ENCODE results near the gene RAPGEF4.
"Not testable (repeated sequence)": the region's sequence is repeated elsewhere in the genome, so short reads cannot be mapped to it uniquely, and the experiment has no call there.

Gene RAPGEF4

DNA sequence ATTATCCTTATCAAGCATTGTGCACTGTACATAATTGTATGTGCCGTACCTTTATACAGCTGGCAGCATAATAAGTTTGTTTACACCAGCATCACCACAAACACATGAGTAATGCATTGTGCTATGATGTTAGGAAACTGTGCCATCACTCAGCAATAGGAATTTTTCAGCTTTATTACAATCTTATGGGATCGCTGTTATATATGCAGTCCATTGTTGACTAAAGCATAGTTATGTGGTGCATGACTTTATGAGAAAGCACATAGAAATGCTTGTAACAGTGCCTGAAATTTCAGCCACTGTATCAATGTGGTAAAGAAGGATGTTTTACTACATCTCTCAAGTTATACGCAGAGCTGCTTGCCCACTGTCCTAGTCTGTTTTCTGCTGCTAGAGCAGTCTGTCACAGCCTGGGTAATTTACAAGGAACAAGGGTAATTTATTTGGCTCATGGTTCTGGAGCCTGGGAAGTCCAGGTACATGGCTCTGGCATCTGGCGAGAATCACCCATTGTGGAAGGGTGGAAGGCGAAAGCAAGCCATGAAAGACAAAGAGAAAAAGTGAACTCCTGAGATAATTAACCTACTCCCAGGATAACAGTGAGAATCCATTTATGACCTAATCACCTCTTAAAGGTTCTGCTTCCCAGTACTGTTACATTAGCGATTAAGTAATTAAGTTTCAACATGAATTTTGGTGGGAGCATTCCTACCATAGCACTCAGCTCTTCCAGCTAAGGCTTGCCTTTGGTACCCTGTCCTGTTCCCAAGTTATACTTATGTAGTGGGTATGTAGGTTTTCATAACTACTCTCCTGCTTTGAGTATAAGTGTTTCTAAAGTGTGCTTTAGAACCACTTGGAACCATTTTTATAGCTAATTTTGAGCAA, 344.6 kb downstream of the RAPGEF4 start:
- no peak for DNase-seq

DNA sequence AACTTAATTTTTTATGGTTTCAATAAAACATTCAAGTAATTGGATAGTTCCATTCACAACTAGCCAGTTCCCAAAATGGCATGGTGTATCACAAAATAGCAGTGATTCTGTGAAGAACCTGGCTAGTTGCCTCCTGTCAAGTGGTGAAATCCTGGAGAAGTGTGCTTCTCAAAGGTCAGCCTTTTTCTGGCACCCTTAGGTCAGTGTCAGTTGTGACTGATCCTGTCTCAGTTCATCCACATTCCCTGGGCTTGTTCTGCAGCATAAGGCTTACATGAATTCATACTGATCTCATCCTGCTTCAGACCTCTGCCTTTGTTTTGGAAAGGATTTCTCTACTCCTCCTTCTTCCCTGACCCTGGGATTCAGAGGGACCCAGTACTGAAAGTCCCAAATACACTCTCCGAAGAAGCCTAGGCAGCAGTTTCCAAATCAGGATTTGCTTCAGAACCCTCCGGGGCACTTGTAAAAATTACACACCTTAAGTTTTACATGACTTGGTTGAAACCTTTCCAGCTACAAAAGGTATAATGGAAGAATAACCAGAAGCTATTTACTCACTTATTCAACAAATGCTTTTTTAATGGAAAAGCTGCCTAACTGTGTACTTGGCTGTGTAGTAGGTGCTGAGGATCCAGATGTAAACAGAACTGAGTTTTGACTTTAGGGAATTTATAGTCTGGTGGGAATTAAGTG, 351.0 kb downstream of the RAPGEF4 start:
- DNase-seq: no peak

DNA sequence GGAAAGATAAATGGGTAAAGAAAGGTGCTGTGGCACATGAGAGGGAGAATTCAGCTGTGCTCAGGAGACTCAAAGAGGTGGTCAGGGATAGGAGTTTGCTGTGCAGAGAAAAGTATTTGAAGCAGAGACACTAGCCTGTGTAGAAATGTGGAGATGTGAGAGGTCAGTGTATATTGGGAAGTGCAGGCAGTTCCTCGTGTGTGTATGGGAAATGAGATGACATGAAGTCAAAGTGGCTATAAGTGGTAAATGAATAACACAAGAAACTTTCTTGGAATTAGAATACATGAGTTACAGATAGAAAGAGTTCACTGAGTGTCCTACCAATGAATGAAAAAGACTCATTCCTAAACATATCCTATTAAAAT, 351.6 kb downstream of the RAPGEF4 start:
- no peak for DNase-seq

DNA sequence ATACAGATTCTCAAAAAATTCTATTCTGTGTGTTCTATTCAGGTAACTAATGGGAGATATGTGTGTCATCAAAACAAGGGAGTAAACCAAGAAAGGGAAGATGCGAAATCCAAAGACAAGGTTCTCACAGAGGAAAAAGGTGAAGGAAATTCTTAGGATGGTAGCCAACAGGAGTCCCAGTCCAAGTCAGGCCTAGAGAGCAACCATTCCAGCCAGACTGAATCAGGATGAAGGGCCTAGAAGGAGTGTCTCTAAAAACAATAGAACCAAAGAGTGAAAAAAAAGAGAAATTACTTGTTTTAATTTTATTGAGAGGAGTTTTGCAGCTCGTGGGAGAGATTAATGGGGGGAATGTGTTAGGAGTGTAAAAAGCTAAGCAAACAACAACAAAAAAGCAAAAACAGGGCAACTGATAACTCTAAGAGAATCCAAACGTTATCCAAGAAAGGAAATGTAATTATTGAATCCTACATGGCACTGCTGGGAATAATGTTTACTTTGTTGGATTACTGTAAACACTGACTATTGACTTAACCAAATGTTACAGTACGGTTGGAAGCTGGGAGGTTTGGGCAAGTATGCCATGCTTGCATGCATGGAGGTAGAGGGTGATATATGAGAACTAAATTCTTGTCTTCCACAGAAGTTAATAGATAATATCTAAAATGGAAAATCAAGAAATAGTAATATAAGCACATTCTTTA, 352.3 kb downstream of the RAPGEF4 start:
- no peak for DNase-seq

DNA sequence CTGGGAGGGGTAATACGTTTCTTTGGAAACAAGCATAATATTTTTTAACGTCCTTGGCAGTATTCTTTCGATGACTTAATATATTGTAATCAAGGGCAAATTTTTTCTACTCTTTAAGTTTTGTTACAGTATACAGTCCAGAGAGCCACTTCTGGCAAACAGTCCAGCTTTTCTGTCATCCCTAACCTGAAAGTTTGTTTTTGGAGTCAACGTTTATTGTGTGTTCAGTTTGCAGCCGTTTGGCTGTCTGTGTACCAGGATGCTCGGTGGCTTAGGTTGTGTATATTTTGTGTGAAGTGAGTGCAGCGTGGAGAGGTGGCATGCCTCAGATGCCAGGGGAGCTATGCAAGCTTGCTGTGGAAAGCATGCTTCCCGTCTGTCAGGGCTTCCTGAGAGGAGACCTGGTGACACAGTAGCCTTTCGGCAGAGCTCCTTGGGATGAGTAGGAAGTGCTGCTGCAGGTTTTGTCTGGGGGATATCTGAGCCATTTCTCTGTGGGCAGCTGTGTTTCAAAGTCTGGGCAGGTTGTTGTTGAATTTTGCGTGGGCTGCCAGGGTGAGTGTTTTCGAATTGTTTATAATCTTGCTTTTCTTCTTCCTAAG, 354.7 kb downstream of the RAPGEF4 start:
- DNase-seq: no peak

DNA sequence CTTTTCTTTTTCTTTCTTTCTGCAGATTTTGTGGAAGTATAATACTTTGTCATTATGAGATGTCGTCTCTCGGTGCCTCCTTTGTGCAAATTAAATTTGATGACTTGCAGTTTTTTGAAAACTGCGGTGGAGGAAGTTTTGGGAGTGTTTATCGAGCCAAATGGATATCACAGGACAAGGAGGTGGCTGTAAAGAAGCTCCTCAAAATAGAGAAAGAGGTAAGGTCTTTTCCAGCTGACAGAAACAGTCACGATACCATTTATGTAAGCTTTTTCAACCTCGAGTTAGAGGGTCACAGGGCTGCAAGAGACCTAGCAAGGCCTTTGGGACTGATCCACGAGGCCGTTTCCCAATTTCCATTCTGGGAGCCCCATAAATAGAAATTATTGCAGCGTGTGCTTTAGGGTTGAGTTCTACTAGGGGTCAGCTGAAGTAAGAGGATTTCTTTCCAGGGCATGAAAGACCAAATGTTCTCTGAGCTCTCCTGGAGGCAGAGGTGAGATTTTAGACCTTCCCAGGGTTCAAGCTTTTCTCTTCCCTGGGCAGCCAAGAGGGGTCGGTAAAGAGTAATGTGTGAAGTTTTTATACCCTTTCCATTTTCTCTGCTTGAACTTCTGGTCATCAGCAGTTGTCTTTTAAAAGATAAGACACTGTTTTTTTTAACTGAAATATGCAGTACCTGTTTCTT, 355.5 kb downstream of the RAPGEF4 start:
- no peak for DNase-seq

DNA sequence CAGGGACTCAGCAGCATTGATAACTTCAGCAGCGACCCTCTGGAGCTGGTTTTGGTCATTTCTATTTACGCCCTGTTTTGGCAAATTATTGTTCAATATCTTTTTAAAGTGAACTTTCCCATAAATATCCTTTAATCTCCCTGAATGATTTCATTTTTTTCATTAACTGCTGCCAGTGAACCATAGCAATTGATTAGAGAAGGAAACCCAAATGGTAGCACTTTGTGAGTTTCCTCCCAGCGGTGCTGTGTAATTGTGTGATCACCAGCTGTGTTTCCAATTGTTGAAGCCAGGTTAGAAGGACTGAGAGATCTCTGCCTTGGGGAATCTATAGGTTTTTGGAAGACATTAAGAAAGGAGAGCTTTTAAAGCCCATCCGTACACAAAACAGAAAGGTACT, 356.3 kb downstream of the RAPGEF4 start:
- DNase-seq: no peak

DNA sequence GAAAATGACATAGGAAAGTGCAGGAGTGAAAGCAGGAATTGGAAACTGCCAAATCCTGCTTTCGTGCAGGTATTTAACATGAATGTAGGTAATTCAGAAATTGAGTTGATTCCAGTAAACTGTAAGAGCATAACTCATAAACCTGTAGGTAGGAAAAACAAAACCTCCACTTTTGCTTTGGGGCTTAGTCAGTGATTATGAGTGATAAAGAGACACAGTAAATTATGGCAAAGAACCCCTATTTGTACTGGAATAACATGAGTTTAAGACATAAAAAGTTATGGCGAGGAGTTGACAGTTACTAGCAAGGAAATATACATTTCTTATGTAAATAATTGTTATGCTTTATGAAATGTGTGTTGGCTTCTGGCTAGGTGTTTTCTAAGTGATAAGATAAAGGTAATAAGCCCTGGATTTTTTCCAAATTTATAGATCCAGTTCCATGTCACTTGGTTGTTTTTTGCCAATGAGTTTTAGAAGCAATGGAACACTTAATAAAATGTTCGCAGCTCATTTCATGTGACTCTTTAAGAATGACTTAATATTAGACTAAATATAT, 357.3 kb downstream of the RAPGEF4 start:
- DNase-seq: no peak

DNA sequence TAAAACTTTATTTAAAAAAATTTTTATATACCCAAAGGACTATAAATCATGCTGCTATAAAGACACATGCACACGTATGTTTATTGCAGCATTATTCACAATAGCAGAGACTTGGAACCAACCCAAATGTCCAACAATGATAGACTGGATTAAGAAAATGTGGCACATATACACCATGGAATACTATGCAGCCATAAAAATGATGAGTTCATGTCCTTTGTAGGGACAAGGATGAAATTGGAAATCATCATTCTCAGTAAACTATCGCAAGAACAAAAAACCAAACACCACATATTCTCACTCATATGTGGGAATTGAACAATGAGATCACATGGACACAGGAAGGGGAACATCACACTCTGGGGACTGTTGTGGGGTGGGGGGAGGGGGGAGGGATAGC, 358.0 kb downstream of the RAPGEF4 start:
- not testable (repeated sequence) for DNase-seq

DNA sequence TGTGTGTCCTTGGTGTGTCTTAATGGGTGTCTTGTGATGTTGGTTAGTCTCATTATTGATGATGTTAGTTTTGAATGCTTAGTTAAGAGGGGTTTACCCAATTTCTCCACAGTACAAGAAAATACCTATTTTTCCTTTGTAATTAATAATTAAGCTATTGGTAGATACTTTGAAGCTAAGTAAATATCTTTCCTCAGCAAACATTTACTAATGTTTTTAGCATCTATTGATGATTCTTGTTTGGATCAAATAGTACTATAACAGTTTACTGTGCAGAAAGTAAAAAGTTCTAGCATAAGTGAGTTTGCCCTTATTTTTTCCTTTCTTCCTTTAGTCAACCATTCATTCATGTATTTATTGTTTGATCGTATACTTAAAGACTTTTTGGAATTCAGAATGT, 359.1 kb downstream of the RAPGEF4 start:
- no peak for DNase-seq

DNA sequence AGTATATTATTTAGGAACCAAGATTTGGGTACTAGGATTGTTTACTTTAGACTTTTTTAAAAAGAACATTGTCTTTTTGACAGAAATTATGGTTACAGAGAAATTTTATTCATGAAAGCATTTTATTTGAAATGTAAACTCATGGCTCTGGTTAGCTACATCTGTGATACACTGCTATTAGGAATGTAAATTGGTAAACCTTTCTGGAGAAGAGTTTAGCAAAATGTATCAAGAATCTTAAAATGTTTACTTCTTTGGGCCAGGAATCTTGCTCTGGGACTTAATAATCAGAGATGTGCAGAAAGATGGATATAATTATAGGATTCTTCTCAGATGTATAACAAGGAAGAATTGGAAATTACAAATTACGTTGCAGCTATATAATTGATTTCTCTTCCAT, 359.7 kb downstream of the RAPGEF4 start:
- no peak for DNase-seq

DNA sequence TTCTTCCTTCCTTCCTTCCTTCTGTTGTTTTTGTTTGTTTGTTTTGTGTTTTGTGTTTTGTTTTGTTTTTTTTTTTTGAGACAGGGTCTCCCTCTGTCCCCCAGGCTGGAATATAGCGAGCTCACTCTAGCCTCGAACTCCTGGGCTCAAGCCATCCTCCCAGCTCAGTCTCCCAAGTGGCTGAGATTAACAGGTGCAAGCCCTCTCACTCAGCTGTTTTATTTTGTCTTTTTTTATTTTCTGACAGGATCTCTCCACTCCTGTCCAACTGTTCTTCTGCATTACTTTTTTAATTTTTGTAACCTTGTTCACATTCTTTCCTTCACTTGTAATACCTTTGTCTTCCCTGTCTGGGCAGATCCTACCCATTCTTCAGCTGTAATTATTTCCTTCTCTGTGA, 363.6 kb downstream of the RAPGEF4 start:
- DNase-seq: no peak

DNA sequence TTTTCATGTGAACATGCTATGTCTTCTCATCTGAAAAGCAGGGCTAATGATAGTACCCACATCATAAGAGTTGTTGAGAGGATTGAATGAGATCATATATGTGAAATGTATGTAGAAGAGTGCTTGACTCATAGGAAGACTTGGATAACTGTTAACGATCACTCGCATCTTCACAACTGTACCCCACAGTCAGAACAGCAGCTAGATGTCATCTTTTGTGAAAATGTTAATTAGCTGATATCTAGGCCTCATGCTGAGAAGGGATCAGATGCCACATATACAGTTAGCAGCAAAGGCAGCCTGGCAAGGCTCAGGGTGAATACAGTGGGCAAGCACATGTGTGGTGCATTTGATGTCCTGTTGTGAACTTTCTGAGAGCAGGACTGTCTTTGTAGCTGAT, 364.2 kb downstream of the RAPGEF4 start:
- no peak for DNase-seq

DNA sequence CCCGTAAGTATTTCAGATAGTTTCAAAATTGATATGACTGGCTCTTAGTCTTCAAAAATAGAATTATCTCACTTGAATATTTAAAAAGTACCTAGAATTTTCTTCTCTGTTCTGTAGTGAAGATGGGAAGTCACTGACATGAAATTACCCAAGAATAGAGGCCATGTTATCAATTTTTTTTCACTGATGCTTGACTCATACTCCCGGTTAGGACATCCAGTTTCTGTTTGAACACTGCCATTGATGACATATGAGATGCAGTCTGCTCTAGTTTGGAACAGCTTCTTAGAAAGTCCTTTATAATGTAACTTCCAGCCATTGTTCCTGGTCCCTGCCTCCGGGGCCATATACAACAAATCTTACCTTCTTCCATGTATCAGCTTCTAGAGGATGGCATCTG, 366.0 kb downstream of the RAPGEF4 start:
- DNase-seq: no peak
